K562 (cell line): Measurements from ENCODE around the gene NRXN2.

Experiments
- EP300 ChIP-seq: IDR thresholded peaks from 2 replicates; pipeline ENCODE4 v1.6.1; 2012; ENCODE audit warnings: low read length, improper control_type of control experiment
- EZH2 ChIP-seq: IDR thresholded peaks from 2 replicates; pipeline ENCODE4 v1.6.1; 2012; ENCODE audit warnings: low read depth, mild to moderate bottlenecking, inconsistent platforms, low read length, borderline replicate concordance
- FOXJ3 ChIP-seq: sonication (generic); formaldehyde crosslinking; IDR thresholded peaks from 2 replicates; pipeline ENCODE4 v1.4.0; 2020; ENCODE audit warnings: mild to moderate bottlenecking, missing genetic modification reagents
- PHF8 ChIP-seq: fragments of 200-600 bp; sonication (generic); IDR thresholded peaks from 2 replicates; pipeline ENCODE4 v1.6.1; 2012; ENCODE audit warnings: mixed run types, mild to moderate bottlenecking, inconsistent platforms, low read length, moderate library complexity, borderline replicate concordance
- REST ChIP-seq, 2 experiments: fragments of 450-650 bp; formaldehyde crosslinking in 1 of 2; IDR thresholded peaks; 2 replicates each; pipeline versions ENCODE4 v1.4.0 to v1.6.1; 2014 to 2020; ENCODE audit warnings: mild to moderate bottlenecking in 2 of 2, borderline replicate concordance in 1 of 2, low read depth in 1 of 2
- SIN3A ChIP-seq, 2 experiments: fragments of 150-350 bp in 1 of 2; IDR thresholded peaks; 2 replicates each; pipeline ENCODE4 v1.6.1; 2011 to 2016; ENCODE audit warnings: borderline replicate concordance in 2 of 2, low read depth in 2 of 2, low read length in 2 of 2, mild to moderate bottlenecking in 2 of 2, moderate library complexity in 2 of 2; ENCODE audit not compliant: control insufficient read depth in 1 of 2
- STAT6 ChIP-seq: sonication (generic); formaldehyde crosslinking; IDR thresholded peaks from 2 replicates; pipeline ENCODE4 v1.8.1; 2023; ENCODE audit warnings: mild to moderate bottlenecking, missing genetic modification reagents
- TAF1 ChIP-seq: IDR thresholded peaks from 2 replicates; pipeline ENCODE4 v1.6.1; 2011; ENCODE audit warnings: mild to moderate bottlenecking, low read length, moderate library complexity; ENCODE audit not compliant: insufficient read depth, control insufficient read depth, severe bottlenecking; ENCODE audit errors: extremely low read depth
- TARDBP ChIP-seq: fragments of 450-650 bp; IDR thresholded peaks from 2 replicates; pipeline ENCODE4 v1.6.1; 2016
- ZFX ChIP-seq: sonication (generic); formaldehyde crosslinking; IDR thresholded peaks from 2 replicates; pipeline ENCODE4 v1.8.0; 2022; ENCODE audit warnings: mild to moderate bottlenecking, missing genetic modification reagents, moderate library complexity
- ZNF12 ChIP-seq: sonication (generic); formaldehyde crosslinking; IDR thresholded peaks from 2 replicates; pipeline ENCODE4 v1.4.0; 2020; ENCODE audit warnings: mild to moderate bottlenecking, missing genetic modification reagents
- ZNF263 ChIP-seq: sonication (generic); formaldehyde crosslinking; IDR thresholded peaks from 2 replicates; pipeline ENCODE4 v1.8.0; 2022; ENCODE audit warnings: mild to moderate bottlenecking, missing genetic modification reagents, borderline replicate concordance

- no peak for TF ChIP-seq STAT6
- TF ChIP-seq EP300, result no peak
- TF ChIP-seq ZNF263 (CRISPR knock-in tag), result no peak
- TF ChIP-seq SIN3A (IDR thresholded peaks at IDR 0.05; ENCODE audit: borderline replicate concordance in 2 of 2, control insufficient read depth in 1 of 2, low read depth in 2 of 2, low read length in 2 of 2), result no peak
- no peak for TF ChIP-seq ZFX
- no peak for TF ChIP-seq TARDBP
- TF ChIP-seq TAF1, result no peak
- no peak for TF ChIP-seq REST (IDR thresholded peaks at IDR 0.05; ENCODE audit: borderline replicate concordance)
- no peak for TF ChIP-seq REST (CRISPR knock-in tag; IDR thresholded peaks at IDR 0.05; ENCODE audit: low read depth)
- no peak for TF ChIP-seq EZH2
- TF ChIP-seq FOXJ3 (CRISPR knock-in tag), result no peak
- TF ChIP-seq PHF8, result no peak
- no peak for TF ChIP-seq ZNF12
These were observed 164.8 kb downstream of the NRXN2 start for GRCh38 chr11:64558065-64558745.
